Posterior vena cava (tissue), 2 donors: ENCODE measurements around the gene EIF3K. TPM values are rescaled to one million over a fixed set of nuclear protein-coding genes. Genes with fewer than 3 reads are reported as not detected.

Experiments
- DNase-seq: peaks from one replicate; pipeline ENCODE4 v3.0.0-alpha.2; 2020; ENCODE audit warnings: low spot score
- intact Hi-C, 2 donors: fragments of 100-400 bp; cut with DNase I; formaldehyde crosslinking; loops; one replicate each; pipeline versions ENCODE4 v1.14.1 to v1.14.2; 2022 to 2023
- total RNA-seq, 2 donors: library from RNA; stranded (reverse); fragmentation: NEBNext Ultra II Directional; extraction: Animal tissue kit (Norgen Biotek cat#: 25700); gene quantifications; one replicate each; pipeline ENCODE4 v1.2.1, GENCODE V29; 2021
- donor health status: DM: yes; HTN: yes; CAD: no.
- donor health status: DM: yes; HTN: yes; CAD: no.

The EIF3K gene
- total RNA-seq, 2 donors from 2014 or later: 170 to 191 TPM

DNA sequence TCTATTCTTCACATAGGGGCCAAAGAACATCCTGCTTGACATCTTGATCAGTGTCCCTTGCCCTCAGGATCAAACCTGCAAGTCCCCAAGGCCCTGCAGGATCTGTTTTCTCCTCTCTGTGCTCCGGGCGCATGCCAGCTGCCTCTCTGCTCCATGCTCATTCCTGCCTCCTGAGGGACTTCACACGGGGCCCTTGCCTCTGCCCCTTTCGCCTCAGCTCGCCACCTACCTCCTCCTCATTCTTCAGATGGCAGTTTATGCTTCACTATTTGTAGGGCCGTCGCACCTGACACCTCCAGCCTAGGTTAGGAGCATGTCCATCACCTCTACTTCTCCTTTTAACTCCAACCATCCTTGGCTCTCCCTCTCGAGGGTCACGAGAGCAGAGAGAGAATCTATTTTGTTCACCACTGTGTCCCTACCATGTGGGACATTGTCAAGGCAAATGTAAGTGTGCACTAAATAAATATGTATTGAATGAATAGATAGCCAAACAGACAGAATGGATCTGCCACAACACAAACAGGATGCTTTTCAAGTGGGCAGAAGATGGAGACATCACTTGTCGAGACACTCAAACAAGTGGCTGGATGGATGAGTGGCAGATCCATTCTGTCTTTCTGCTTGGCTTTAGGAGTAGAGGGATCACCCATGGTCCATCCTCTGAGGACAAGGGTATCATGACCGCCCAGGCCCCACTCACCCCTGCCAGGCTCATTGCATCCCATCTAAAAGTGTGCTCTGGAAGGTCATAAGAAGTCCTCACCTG lies 58.1 kb downstream of the EIF3K start:
- intact Hi-C loops: no loop called here
- no peak for DNase-seq

DNA sequence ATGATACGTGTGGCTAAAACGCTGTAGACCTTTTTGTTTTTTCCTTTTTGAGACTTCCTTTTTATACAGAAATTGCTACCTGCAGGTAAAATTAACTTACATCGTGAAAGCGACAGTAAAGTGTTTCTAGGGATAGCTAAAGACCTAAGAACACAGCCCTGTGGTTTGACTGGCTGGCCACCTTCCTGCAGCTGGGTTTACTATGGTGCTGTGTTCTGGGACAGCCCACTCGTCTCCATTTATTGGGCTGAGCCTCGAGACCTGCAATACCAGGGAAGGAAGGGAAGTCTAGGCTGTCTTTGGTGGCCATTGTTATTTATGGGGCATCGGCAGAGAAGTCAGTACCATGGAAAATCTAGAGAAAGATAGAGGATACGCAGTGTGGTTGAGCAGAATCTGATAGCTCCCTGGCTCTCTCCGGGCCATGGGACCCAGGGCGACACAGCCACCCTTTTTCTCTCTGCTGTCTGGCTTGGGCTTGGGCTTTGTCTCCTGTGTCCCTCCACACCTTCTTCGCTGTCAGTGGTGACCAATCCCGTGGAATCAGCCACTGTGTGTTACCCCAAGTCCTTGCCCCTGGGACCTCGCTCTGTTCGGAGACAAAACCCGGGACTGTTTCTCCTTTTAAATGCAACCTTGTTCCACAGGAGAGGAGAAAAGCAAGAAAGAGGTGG lies 59.4 kb downstream of the EIF3K start:
- no peak for DNase-seq
- intact Hi-C loops: no loop called here

DNA sequence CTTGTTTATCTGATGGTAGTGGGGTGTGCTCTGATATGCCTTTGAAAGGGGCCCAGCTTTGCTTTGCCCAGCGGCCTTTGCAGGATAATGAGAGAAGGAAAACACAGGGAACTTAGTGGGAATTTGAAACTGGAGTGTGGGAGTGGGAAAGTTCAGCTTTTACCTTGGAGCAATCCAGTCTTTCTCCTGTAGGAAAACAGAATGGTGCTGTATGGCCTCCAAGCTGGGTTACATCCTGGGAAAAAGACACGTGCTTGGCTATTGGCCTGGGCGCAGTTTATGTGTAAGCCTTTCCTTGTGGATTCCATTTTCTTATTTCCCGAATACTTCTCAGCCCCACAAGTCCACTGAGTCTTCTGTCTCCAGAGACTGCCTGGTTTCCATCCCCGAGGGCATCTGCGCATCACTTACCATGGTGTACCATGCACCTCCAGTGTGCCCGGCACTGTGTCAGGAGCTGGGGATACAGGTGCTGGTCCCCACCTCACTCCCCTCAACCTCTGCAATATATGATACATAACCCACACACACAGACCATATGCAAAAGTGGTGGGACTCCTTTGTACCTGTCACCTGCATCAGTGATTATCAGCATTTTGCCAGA lies 60.0 kb downstream of the EIF3K start:
- no peak for DNase-seq
- intact Hi-C loops: no loop called here

DNA sequence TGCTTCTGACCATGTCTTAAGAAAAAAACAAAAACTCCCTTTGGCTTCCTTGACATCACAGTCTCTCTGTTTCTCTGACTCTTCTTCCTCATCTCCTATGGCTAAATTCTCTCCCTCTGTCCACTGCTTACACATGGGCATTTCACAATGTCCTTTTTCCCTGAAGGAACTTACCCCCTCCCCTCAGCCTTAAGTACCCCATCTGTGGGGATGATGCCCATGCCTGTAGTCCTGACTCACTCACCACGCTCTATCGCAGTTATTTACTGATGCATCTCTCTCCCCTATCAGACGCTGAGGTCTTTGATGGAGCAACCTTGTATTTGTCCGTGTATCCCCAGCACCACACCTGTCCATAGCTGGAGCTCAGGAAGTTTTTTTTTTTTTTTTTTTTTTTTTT lies 60.9 kb downstream of the EIF3K start:
- no peak for DNase-seq
- intact Hi-C loops: no loop called here

DNA sequence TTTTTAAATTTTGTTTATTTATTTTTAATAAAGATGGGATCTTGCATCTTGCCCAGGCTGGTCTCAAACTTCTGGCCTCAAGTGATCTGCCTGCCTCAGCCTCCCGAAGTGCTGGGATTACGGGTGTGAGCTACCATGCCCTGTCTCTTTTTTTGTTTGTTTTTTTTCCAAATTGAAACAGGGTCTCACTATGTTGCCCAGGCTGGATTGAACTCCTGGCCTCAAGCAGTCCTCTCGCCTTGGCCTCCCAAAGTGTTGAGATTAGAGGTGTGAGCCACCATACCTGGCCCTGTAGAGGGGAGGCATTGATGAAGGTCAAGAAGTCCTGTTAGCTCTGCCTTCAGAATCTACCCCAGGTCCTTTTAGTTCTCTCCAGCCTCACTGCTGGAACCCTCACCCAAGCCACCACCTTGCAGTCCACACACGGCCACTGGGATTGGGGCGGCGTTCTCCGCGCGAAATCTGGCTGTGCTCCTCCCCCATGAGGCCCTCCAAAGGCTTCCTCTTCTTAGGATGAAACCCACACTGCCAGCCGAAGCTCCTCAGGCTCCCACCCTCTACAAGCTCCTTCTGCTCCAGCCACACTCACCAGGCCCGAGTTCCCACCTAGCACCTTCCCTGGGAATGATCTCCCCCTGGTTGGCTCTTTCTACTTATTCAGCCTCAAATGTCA lies 63.3 kb downstream of the EIF3K start:
- DNase-seq: no peak
- intact Hi-C loops: no loop called here

DNA sequence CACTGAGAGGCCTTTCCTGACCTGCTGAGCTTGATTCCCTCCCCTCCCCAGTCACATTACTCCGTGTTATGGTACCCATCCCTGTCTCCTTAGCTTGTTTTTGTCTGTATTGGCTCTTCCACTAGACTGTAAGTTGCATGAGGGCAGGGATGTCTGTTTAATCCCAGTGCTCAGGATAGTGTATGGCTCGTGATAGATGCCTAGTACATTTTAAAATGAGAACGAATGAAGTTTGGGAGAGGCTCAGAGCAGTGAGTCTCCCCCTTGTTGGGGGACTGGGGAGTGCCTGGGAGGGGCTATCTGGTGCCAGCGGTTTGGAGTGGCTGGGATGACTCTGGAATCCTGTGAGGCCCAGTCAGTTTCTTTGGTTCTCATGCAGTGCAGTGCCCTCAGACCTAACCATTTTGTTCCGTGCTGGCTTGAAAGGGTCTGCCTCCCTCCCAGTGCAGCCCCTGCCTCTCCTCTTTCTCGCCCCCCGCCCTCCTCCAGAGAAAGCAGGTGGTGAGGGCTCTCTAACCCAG lies 63.9 kb downstream of the EIF3K start:
- intact Hi-C loops: no loop called here

DNA sequence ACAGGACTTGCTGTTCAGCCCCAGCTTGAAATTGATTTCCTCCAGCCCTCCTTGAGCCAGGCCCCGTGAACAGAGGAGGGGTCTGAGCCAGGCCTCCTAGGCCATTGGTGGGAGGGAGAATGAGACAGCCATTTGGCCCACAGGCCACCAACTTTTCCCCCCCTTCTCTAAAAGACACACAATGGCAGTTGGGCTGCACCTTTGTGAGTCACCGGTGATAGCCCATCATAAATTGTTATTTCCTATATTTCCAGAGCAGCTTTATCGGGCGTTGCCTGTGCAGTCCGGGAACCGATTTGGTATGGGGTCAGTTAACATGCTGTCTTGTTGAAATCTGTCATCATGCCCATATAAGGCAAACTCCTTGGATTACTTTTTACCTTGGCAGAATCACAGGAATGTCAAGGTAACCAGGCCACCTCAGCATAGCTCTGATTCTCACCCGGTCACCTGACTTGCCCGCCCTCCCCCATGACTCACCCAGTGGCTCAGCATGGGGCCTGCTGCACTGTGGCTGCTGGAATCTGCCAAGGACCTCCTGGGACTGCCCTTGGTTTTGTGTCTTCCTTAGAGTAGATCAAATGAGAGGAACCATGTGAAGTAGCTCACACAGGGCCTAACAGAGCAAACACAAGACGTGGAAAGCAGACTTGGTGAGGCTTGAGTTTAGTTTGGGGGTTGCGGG lies 64.5 kb downstream of the EIF3K start:
- peak; percentile 90 for DNase-seq
- intact Hi-C loops: no loop called here

More for the DNA sequence above, 63.9 kb downstream of the EIF3K start:
- DNase-seq: no peak

DNA sequence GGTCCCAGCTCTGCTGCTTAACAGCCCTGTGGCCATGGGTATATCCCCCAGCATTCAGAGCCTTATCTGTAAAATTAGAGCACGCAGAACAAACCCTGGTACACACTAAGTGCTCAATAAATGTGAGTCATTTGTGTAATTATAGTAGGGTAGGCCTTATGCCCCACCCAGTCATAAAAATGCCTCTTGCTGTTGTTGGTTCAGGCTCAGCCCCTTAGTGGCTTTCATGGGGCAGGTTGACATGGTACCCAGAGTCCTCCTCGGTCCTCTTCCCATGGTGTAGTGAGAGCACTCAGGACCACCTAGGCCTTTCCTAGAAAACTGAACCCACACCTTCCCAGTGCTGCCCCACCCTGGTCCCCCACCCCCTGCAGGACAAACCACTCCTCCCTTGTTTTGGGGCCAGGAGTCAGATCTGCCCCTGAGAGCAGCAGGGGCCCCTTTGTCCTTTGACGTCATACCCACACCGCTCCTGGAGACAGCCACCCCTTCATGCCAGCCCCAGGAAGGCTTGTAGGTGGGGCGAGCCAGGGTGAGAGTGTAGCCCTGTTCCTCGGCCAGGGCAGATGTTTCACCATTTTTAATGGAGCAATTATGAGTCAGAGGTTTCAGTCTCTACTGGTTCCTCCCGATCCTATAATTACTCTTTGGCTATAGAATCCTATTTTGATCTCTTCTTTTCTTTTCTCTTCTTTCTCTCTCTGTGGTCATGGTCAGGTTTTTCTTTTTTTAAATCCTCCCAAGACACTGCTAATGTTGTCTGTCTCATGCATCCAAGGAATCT lies 65.3 kb downstream of the EIF3K start:
- intact Hi-C loops: no loop called here
- DNase-seq: peak; percentile 93

GRCh38 chr19:38684862-38685665 lies 66.1 kb downstream of the EIF3K start:
- no peak for DNase-seq
- intact Hi-C loops: no loop called here

GRCh38 chr19:38685666-38686529 lies 66.9 kb downstream of the EIF3K start:
- no peak for DNase-seq
- intact Hi-C loops: no loop called here

DNA sequence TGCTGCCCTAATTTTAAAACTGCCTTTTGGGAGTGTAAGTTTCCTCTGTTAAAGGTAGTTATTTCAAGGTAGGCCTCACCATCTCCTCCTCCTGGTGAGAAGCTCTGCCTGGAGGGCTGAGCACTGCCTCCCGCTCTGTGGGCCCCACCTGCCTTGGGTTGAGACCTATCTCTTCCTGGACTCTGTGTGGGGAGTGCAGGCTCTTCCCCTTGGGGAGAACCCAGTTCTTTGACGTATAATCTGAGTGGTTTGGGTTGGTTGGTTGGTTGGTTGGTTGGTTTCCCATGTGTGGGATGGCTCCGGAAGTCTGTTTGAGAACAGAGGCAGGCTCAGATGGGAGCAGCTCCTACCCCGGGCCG lies 67.5 kb downstream of the EIF3K start:
- DNase-seq: no peak
- intact Hi-C loops: no loop called here

Other genes starting within 250 kb of the EIF3K start
- gene PSMD8, start 244.6 kb upstream of the EIF3K start, total RNA-seq: 100 to 1,000 TPM; 121 to 139 TPM
- gene GGN, start 231.2 kb upstream of the EIF3K start, total RNA-seq: 1 to 10 TPM in 1 of 2 donors, under 1 TPM in 1; 0.51 to 2.2 TPM
- 1 to 10 TPM; 2.8 to 6.5 TPM for gene SPRED3, start 230.5 kb upstream of the EIF3K start, total RNA-seq
- gene FAM98C, start 216.1 kb upstream of the EIF3K start, total RNA-seq: 10 to 100 TPM in 1 of 2 donors, 1 to 10 TPM in 1; 9.6 to 10.7 TPM
- 1 to 10 TPM; 3.9 to 6.6 TPM for gene RASGRP4, start 193.0 kb upstream of the EIF3K start, total RNA-seq
- 1 to 10 TPM; 1.3 to 5.6 TPM for gene RYR1, start 185.5 kb upstream of the EIF3K start, total RNA-seq
- 1 to 10 TPM; 2.7 to 5.5 TPM for gene MAP4K1, start 1.2 kb upstream of the EIF3K start, total RNA-seq
- 100 to 1,000 TPM; 661 to 878 TPM for gene ACTN4, start 28.5 kb downstream of the EIF3K start, total RNA-seq
- gene CAPN12, start 125.3 kb downstream of the EIF3K start, total RNA-seq: 1 to 10 TPM; 1.9 to 2.9 TPM
- gene LGALS7, start 154.3 kb downstream of the EIF3K start, total RNA-seq: not detected
- gene LGALS7B, start 170.0 kb downstream of the EIF3K start, total RNA-seq: not detected
- gene LGALS4, start 193.8 kb downstream of the EIF3K start, total RNA-seq: under 1 TPM in 1 of 2 donors, not detected in 1; 0.86 TPM
- gene ECH1, start 212.6 kb downstream of the EIF3K start, total RNA-seq: 100 to 1,000 TPM; 100 to 158 TPM
- 100 to 1,000 TPM; 191 to 194 TPM for gene HNRNPL, start 230.8 kb downstream of the EIF3K start, total RNA-seq